Measurements from ENCODE around the gene SHC2. TPM values are rescaled to one million over a fixed set of nuclear protein-coding genes. Genes with fewer than 3 reads are reported as not detected.

SHC2 gene
- total RNA-seq, 2 experiments from 2014 or later = 0.36 to 0.42 TPM

GRCh38 chr19:504616-505015 lies 43.8 kb upstream of the SHC2 start:
- no peak overlapping the region for H3K4me3 Mint-ChIP-seq
- DNase-seq = no peak
- ChIA-PET CTCF (interaction anchor here (1.8 kb wide), 1 partner anchor 9 kb away, joined by 7 read pairs; no protein-coding TSS in a partner anchor), POLR2A (no interaction called here)
- TF ChIP-seq, protein P1, sequence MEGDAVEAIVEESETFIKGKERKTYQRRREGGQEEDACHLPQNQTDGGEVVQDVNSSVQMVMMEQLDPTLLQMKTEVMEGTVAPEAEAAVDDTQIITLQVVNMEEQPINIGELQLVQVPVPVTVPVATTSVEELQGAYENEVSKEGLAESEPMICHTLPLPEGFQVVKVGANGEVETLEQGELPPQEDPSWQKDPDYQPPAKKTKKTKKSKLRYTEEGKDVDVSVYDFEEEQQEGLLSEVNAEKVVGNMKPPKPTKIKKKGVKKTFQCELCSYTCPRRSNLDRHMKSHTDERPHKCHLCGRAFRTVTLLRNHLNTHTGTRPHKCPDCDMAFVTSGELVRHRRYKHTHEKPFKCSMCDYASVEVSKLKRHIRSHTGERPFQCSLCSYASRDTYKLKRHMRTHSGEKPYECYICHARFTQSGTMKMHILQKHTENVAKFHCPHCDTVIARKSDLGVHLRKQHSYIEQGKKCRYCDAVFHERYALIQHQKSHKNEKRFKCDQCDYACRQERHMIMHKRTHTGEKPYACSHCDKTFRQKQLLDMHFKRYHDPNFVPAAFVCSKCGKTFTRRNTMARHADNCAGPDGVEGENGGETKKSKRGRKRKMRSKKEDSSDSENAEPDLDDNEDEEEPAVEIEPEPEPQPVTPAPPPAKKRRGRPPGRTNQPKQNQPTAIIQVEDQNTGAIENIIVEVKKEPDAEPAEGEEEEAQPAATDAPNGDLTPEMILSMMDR (IDR thresholded peaks at IDR 0.05) = no peak
- peaks cover under 1% of the 10 kb centered on the region for H3K27me3 Mint-ChIP-seq
- H3K36me3 ChIP-seq (ENCODE audit: insufficient read depth, low read length) = peaks cover 7% of the 10 kb centered on the region
- no peak overlapping the region for H3K4me3 ChIP-seq (ENCODE audit: low read length)
- no peaks in the 10 kb centered on the region for H3K9me3 Mint-ChIP-seq
- H3K27me3 ChIP-seq (ENCODE audit: control insufficient read depth in 1 of 2, insufficient read depth in 2 of 2, low read length in 2 of 2) = no peaks in the 10 kb centered on the region
- no peaks in the 10 kb centered on the region for H3K9me3 ChIP-seq (ENCODE audit: control insufficient read depth in 1 of 2, insufficient read depth in 1 of 2, low read length in 2 of 2)
- H3K4me1 Mint-ChIP-seq (ENCODE audit: low read depth) = peaks cover 23% of the 10 kb centered on the region
- H3K27ac ChIP-seq (ENCODE audit: low read depth in 1 of 2, low read length in 2 of 2) = no peak overlapping the region
- H3K36me3 Mint-ChIP-seq (ENCODE audit: low read depth) = peaks cover 10% of the 10 kb centered on the region
- no peak overlapping the region for H3K27ac Mint-ChIP-seq
- intact Hi-C loops (cut with DNase I, micrococcal nuclease) = loop anchor here in 1 of 2 experiments (5.0 to 10.0 kb wide), 4 partner anchors 68 to 293 kb away; partner anchors contain the start of genes BSG, MIER2, PLPP2 and PTBP1
- peaks cover 35% of the 10 kb centered on the region for H3K4me1 ChIP-seq (ENCODE audit: insufficient read depth, low read length)
- ATAC-seq (ENCODE audit: poor library complexity) = no peak

DNA sequence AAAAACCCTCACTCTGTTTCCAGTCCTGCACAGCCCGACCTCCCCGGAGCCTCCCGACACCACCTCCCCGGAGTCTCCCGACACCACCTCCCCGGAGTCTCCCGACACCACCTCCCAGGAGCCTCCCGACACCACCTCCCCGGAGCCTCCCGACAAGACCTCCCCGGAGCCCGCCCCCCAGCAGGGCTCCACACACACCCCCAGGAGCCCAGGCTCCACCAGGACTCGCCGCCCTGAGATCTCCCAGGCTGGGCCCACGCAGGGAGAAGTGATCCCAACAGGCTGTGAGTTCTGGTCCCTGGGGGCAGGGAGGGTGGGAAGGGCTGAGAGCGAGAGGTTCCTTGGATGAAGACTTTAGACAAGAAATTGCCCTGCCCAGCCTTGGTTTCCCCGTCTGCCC lies 40.8 kb upstream of the SHC2 start:
- POLR2A ChIA-PET = no interaction called here
- H3K27me3 ChIP-seq (ENCODE audit: control insufficient read depth in 1 of 2, insufficient read depth in 2 of 2, low read length in 2 of 2) = peaks cover 12 to 15% of the 10 kb centered on the region in 2 experiments
- no peaks in the 10 kb centered on the region for H3K36me3 ChIP-seq (ENCODE audit: insufficient read depth, low read length)
- Mint-ChIP-seq H3K9me3 (no peaks in the 10 kb centered on the region), H3K36me3 (ENCODE audit: low read depth) (no peaks in the 10 kb centered on the region), H3K27ac (no peak overlapping the region), H3K4me1 (ENCODE audit: low read depth) (peaks cover 11% of the 10 kb centered on the region), H3K4me3 (no peak overlapping the region), H3K27me3 (peaks cover 13% of the 10 kb centered on the region)
- CTCF ChIA-PET = no interaction called here
- ATAC-seq (ENCODE audit: poor library complexity) (no peak), DNase-seq (no peak)
- no peak overlapping the region for H3K27ac ChIP-seq (ENCODE audit: low read depth in 1 of 2, low read length in 2 of 2)
- H3K4me1 ChIP-seq (ENCODE audit: insufficient read depth, low read length) = peaks cover 24% of the 10 kb centered on the region
- H3K9me3 ChIP-seq (ENCODE audit: control insufficient read depth in 1 of 2, insufficient read depth in 1 of 2, low read length in 2 of 2) = peaks cover 0 to 7% of the 10 kb centered on the region in 2 experiments
- TF ChIP-seq, protein P1 (IDR thresholded peaks at IDR 0.05) = no peak
- intact Hi-C loops (cut with DNase I, micrococcal nuclease) = loop anchor here in 1 of 2 experiments (10.0 kb wide), 1 partner anchor 207 kb away; the partner anchor contains the start of gene PLPP2
- no peak overlapping the region for H3K4me3 ChIP-seq (ENCODE audit: low read length)

GRCh38 chr19:498977-499623 lies 38.3 kb upstream of the SHC2 start:
- Histone ChIP-seq H3K27me3 (ENCODE audit: control insufficient read depth in 1 of 2, insufficient read depth in 2 of 2, low read length in 2 of 2) (peaks cover 19 to 27% of the 10 kb centered on the region in 2 experiments), H3K4me1 (ENCODE audit: insufficient read depth, low read length) (peaks cover 23% of the 10 kb centered on the region), H3K4me3 (ENCODE audit: low read length) (no peak overlapping the region), H3K36me3 (ENCODE audit: insufficient read depth, low read length) (no peaks in the 10 kb centered on the region), H3K27ac (ENCODE audit: low read depth in 1 of 2, low read length in 2 of 2) (no peak overlapping the region), H3K9me3 (ENCODE audit: control insufficient read depth in 1 of 2, insufficient read depth in 1 of 2, low read length in 2 of 2) (peaks cover 0 to 16% of the 10 kb centered on the region in 2 experiments)
- Mint-ChIP-seq H3K27me3 (peaks cover 18% of the 10 kb centered on the region), H3K4me1 (ENCODE audit: low read depth) (no peaks in the 10 kb centered on the region), H3K9me3 (no peaks in the 10 kb centered on the region), H3K4me3 (no peak overlapping the region), H3K27ac (no peak overlapping the region), H3K36me3 (ENCODE audit: low read depth) (no peaks in the 10 kb centered on the region)
- DNase-seq (no peak), ATAC-seq (ENCODE audit: poor library complexity) (no peak)
- ChIA-PET CTCF (interaction anchor here (2.2 kb wide), 1 partner anchor 7 kb away, joined by 10 read pairs; no protein-coding TSS in a partner anchor), POLR2A (no interaction called here)
- intact Hi-C loops (cut with DNase I, micrococcal nuclease) = no loop called here
- TF ChIP-seq, protein P1 (IDR thresholded peaks at IDR 0.05) = no peak

All from CD4-positive, alpha-beta T cell (primary cell).